GM12878 (cell line): Measurements from ENCODE around the gene CETP. TPM values are rescaled to one million over a fixed set of nuclear protein-coding genes. Genes with fewer than 3 reads are reported as not detected.

ENCODE experiments used
- ATAC-seq: fragments of 200-7000 bp; cut with Tn5 transposase; 3 replicates; pipeline ENCODE4 v1.9.1; 2020; ENCODE audit warnings: mild to moderate bottlenecking, moderate library complexity
- BruUV-seq: library from RNA; stranded (reverse); fragments of 400-500 nt; replicated peaks from 2 replicates; lab custom pipeline; 2021; lab: Mats Ljungman, UMichigan
- CTCF ChIA-PET: fragments of 300-600 bp; sonication (Branson Sonifier 250); formaldehyde crosslinking; extraction: SDS; loops from one replicate; lab custom pipeline; 2021; ENCODE audit warnings: inconsistent platforms; lab: Yijun Ruan, JAX
- POLR2A ChIA-PET: fragments of 350-600 bp; formaldehyde crosslinking; extraction: SDS; loops from one replicate; lab custom pipeline; 2021; ENCODE audit warnings: inconsistent platforms; lab: Charles Lee
- RAD21 ChIA-PET: fragments of 300-600 bp; sonication (Branson Sonifier 250); formaldehyde crosslinking; loops from one replicate; lab custom pipeline; 2023; ENCODE audit warnings: antibody characterized with exemption; ENCODE audit not compliant: unreplicated experiment; lab: Charles Lee
- SMC1A ChIA-PET: fragments of 300-600 bp; sonication (Branson Sonifier 250); formaldehyde crosslinking; loops from one replicate; lab custom pipeline; 2023; ENCODE audit not compliant: unreplicated experiment, uncharacterized antibody; lab: Charles Lee
- DNase-seq: peaks from one replicate; pipeline ENCODE4 v3.0.0-alpha.2; 2011; ENCODE audit warnings: low read depth, low spot score
- FAIRE-seq: peaks from 3 replicates; lab custom pipeline; 2011; peaks lifted over from hg19 to GRCh38; lab: Jason Lieb, UNC
- H2AFZ ChIP-seq: 2 replicates; pipeline ENCODE4 v1.6.0; 2011; ENCODE audit warnings: low read depth, low read length, control low read depth; ENCODE audit not compliant: control insufficient read depth
- H3K27ac ChIP-seq: 2 replicates; pipeline ENCODE4 v1.5.1; 2011; ENCODE audit warnings: control low read depth; ENCODE audit not compliant: control insufficient read depth, insufficient read depth
- H3K27me3 ChIP-seq, 2 experiments: replicated peaks in 1 of 2; 2 replicates each; pipeline versions ENCODE4 v1.6.0 to v1.6.1; 2011; ENCODE audit warnings: low read length in 1 of 2; ENCODE audit not compliant: control insufficient read depth in 2 of 2, insufficient read depth in 2 of 2
- H3K36me3 ChIP-seq, 2 experiments: 2 replicates each; pipeline ENCODE4 v1.5.1; 2011; ENCODE audit warnings: low read length in 1 of 2; ENCODE audit not compliant: control insufficient read depth in 2 of 2, insufficient read depth in 2 of 2
- H3K4me1 ChIP-seq: 2 replicates; pipeline ENCODE4 v1.6.1; 2011; ENCODE audit warnings: mild to moderate bottlenecking, low read length, moderate library complexity, mixed read lengths; ENCODE audit not compliant: control insufficient read depth, insufficient read depth
- H3K4me2 ChIP-seq: 2 replicates; pipeline ENCODE4 v1.6.0; 2011; ENCODE audit warnings: control low read depth; ENCODE audit not compliant: control insufficient read depth, insufficient read depth
- H3K4me3 ChIP-seq: fragments of 200-600 bp; sonication (generic); 2 replicates; pipeline ENCODE4 v1.5.1; 2016
- H3K79me2 ChIP-seq: 2 replicates; pipeline ENCODE4 v1.6.0; 2011; ENCODE audit warnings: low read length; ENCODE audit not compliant: control insufficient read depth, insufficient read depth
- H3K9ac ChIP-seq: 2 replicates; pipeline ENCODE4 v1.8.0; 2011; ENCODE audit warnings: low read length, control low read depth, mixed read lengths; ENCODE audit not compliant: control insufficient read depth, insufficient read depth
- H3K9me3 ChIP-seq: replicated peaks from 3 replicates; pipeline ENCODE4 v1.5.1; 2011; ENCODE audit warnings: mild to moderate bottlenecking, low read length; ENCODE audit not compliant: control insufficient read depth, insufficient read depth
- H4K20me1 ChIP-seq: 2 replicates; pipeline ENCODE4 v1.6.0; 2011; ENCODE audit not compliant: control insufficient read depth, insufficient read depth
- BCLAF1 ChIP-seq: fragments of 450-650 bp; IDR thresholded peaks from 2 replicates; pipeline ENCODE4 v1.6.1; 2017; ENCODE audit warnings: antibody characterized with exemption, mild to moderate bottlenecking, moderate library complexity
- CBX5 ChIP-seq: sonication (generic); IDR thresholded peaks from 2 replicates; pipeline ENCODE4 v1.6.1; 2016; ENCODE audit warnings: low read depth, moderate library complexity, mild to moderate bottlenecking, inconsistent platforms
- GATAD2B ChIP-seq: fragments of 450-650 bp; conservative IDR thresholded peaks from 2 replicates; pipeline ENCODE4 v1.6.1; 2017; ENCODE audit warnings: low read depth, mild to moderate bottlenecking, moderate library complexity
- HDAC2 ChIP-seq: fragments of 200-600 bp; sonication (generic); IDR thresholded peaks from 2 replicates; pipeline ENCODE4 v1.6.1; 2017
- IKZF2 ChIP-seq, 2 experiments: fragments of 450-650 bp; IDR thresholded peaks; 2 replicates each; pipeline ENCODE4 v1.6.1; 2017; ENCODE audit warnings: mild to moderate bottlenecking in 2 of 2, moderate library complexity in 2 of 2
- KDM1A ChIP-seq: fragments of 200-600 bp; sonication (generic); IDR thresholded peaks from 2 replicates; pipeline ENCODE4 v1.6.1; 2016; ENCODE audit warnings: borderline replicate concordance
- MLLT1 ChIP-seq: fragments of 450-650 bp; IDR thresholded peaks from 2 replicates; pipeline ENCODE4 v1.6.1; 2016; ENCODE audit warnings: mild to moderate bottlenecking
- NFIC ChIP-seq: IDR thresholded peaks from 2 replicates; pipeline ENCODE4 v1.6.1; 2012; ENCODE audit warnings: low read depth, mild to moderate bottlenecking, inconsistent platforms, low read length, moderate library complexity
- POLR2AphosphoS5 ChIP-seq: IDR thresholded peaks from 2 replicates; pipeline ENCODE4 v1.6.1; 2011; ENCODE audit warnings: mild to moderate bottlenecking, low read length, inconsistent platforms
- RAD51 ChIP-seq: fragments of 450-650 bp; IDR thresholded peaks from 2 replicates; pipeline ENCODE4 v1.6.1; 2016; ENCODE audit warnings: moderate library complexity, mild to moderate bottlenecking, inconsistent platforms
- RUNX3 ChIP-seq: IDR thresholded peaks from 2 replicates; pipeline ENCODE4 v1.6.1; 2012; ENCODE audit warnings: low read length, inconsistent platforms
- SMAD5 ChIP-seq: IDR thresholded peaks from 2 replicates; pipeline ENCODE4 v1.6.1; 2016; ENCODE audit warnings: antibody characterized with exemption, low read depth
- SP1 ChIP-seq: IDR thresholded peaks from one replicate; pipeline ENCODE4 v1.6.1; 2011; ENCODE audit warnings: low read depth, low read length
- SUPT20H ChIP-seq: IDR thresholded peaks from 2 replicates; pipeline ENCODE4 v1.6.1; 2011; ENCODE audit warnings: low read depth, mild to moderate bottlenecking, low read length, moderate library complexity, borderline replicate concordance; ENCODE audit not compliant: control insufficient read depth
- ZSCAN29 ChIP-seq: fragments of 450-650 bp; IDR thresholded peaks from 2 replicates; pipeline ENCODE4 v1.6.1; 2017; ENCODE audit warnings: mild to moderate bottlenecking, moderate library complexity
- WGBS: methylation state at CpG from one replicate; pipeline ENCODE4 v1.1.6; 2016; ENCODE audit warnings: low lambda C conversion rate; ENCODE audit not compliant: insufficient replicate concordance, insufficient coverage; ENCODE audit errors: missing lambda C conversion rate; 5-methylcytosine and 5-hydroxymethylcytosine counted together
- in situ Hi-C: fragments of 300-500 bp; cut with MboI; formaldehyde crosslinking; loops from 9 replicates; pipeline ENCODE4 v1.14.3; 2018; ENCODE audit warnings: mixed read lengths
- intact Hi-C: fragments of 100-400 bp; cut with micrococcal nuclease; formaldehyde crosslinking; loops from one replicate; pipeline ENCODE4 v1.14.2; 2022; ENCODE audit not compliant: unreplicated experiment
- polyA plus RNA-seq, 11 experiments: library from polyadenylated mRNA; depleted of rRNA in 4 of 11; unstranded in 6 of 11; stranded (reverse) in 5 of 11; fragments of >200 nt; fragmentation: Nextera tagmentation in 4 of 11; fragmentation: Illumina TruSeq in 1 of 11; extraction: Ambion mirVana in 4 of 11; extraction: Trizol in 1 of 11; gene quantifications; 1 replicate in 1 of 11; 2 replicates in 10 of 11; pipeline versions ENCODE4 v1.2.1 to v1.2.3, GENCODE V29; 2011 to 2016; ENCODE audit warnings: inconsistent platforms in 2 of 11, missing spikeins in 2 of 11, low read depth in 1 of 11
- total RNA-seq, 4 experiments: library from RNA; depleted of rRNA in 3 of 4; stranded (reverse); fragments of >200 nt in 3 of 4; fragmentation: Illumina TruSeq in 1 of 4; extraction: Trizol in 1 of 4; gene quantifications; 2 replicates each; pipeline versions ENCODE4 v1.2.1 to v1.2.3, GENCODE V29; 2013 to 2021
- TF ChIP-seq, protein P1 (sequence below): IDR thresholded peaks from 2 replicates; pipeline ENCODE4 v1.6.1; 2012; ENCODE audit warnings: low read depth, low read length, improper control_type of control experiment
- TF ChIP-seq, protein P2 (sequence below): fragments of 450-650 bp; conservative IDR thresholded peaks from 2 replicates; pipeline ENCODE4 v1.6.1; 2017; ENCODE audit warnings: mild to moderate bottlenecking, moderate library complexity

The CETP gene
- total and polyA plus RNA-seq, 10 of the 15 experiments (the other 5 are each of a cell fraction or from before 2014, with no cell fraction given), result 1.2 to 6.4 (median 2.1) TPM

- RAD21 ChIA-PET, result interaction anchor here (0.6 to 16.8 kb wide), 21 partner anchors 14 to 218 kb away, joined by 3 to 376 read pairs (median 6); partner anchors contain the start of gene NLRC5
- H3K27me3 ChIP-seq, result no peaks in the 10 kb centered on the region
- in situ Hi-C loops, result no loop called here
- H3K27ac ChIP-seq, result no peak overlapping the region
- no peak overlapping the region for H3K4me2 ChIP-seq
- H3K9ac ChIP-seq, result no peak overlapping the region
- POLR2A ChIA-PET, result interaction anchor here (1.0 to 17.6 kb wide), 12 partner anchors 9 to 79 kb away, joined by 3 to 343 read pairs (median 4); partner anchors contain the start of gene NLRC5
- ATAC-seq (no peak), DNase-seq (no peak), FAIRE-seq (no peak)
- WGBS, result 100% methylated on average over 3 of the region's 3 CpGs
- H3K4me3 ChIP-seq, result no peak overlapping the region
- peaks cover 14% of the 10 kb centered on the region for H3K4me1 ChIP-seq
- SMC1A ChIA-PET, result interaction anchor here (0.9 to 31.6 kb wide), 23 partner anchors 9 to 201 kb away, joined by 3 to 604 read pairs (median 4); partner anchors contain the start of gene NLRC5
- no peaks in the 10 kb centered on the region for H4K20me1 ChIP-seq
- H3K36me3 ChIP-seq, result no peaks in the 10 kb centered on the region
- CTCF ChIA-PET, result interaction anchor here (0.6 to 17.5 kb wide), 26 partner anchors 14 to 275 kb away, joined by 3 to 420 read pairs (median 14); partner anchors contain the start of genes NLRC5 and SLC12A3
- intact Hi-C loops, result no loop called here
- H2AFZ ChIP-seq, result no peak overlapping the region; the same call in 1 of the 2 replicates
- H3K79me2 ChIP-seq, result no peaks in the 10 kb centered on the region
- BruUV-seq, result no TSS peak
- H3K9me3 ChIP-seq, result no peaks in the 10 kb centered on the region
- TF ChIP-seq, protein P1, sequence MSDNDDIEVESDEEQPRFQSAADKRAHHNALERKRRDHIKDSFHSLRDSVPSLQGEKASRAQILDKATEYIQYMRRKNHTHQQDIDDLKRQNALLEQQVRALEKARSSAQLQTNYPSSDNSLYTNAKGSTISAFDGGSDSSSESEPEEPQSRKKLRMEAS, result no peak
- TF ChIP-seq ZSCAN29 (no peak), GATAD2B (no peak), RAD51 (no peak), HDAC2 (no peak), MLLT1 (no peak), SUPT20H (no peak), POLR2AphosphoS5 (no peak), SMAD5 (no peak), SP1 (no peak), NFIC (no peak), RUNX3 (no peak), IKZF2 (IDR thresholded peaks at IDR 0.05) (no peak), BCLAF1 (no peak), KDM1A (no peak), CBX5 (no peak)
- TF ChIP-seq, protein P2, sequence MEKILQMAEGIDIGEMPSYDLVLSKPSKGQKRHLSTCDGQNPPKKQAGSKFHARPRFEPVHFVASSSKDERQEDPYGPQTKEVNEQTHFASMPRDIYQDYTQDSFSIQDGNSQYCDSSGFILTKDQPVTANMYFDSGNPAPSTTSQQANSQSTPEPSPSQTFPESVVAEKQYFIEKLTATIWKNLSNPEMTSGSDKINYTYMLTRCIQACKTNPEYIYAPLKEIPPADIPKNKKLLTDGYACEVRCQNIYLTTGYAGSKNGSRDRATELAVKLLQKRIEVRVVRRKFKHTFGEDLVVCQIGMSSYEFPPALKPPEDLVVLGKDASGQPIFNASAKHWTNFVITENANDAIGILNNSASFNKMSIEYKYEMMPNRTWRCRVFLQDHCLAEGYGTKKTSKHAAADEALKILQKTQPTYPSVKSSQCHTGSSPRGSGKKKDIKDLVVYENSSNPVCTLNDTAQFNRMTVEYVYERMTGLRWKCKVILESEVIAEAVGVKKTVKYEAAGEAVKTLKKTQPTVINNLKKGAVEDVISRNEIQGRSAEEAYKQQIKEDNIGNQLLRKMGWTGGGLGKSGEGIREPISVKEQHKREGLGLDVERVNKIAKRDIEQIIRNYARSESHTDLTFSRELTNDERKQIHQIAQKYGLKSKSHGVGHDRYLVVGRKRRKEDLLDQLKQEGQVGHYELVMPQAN, result no peak
These were observed 4.3 kb downstream of the CETP start for GRCh38 chr16:56966093-56966475.
